Stimulated activated CD4-positive, alpha-beta T cell treated with anti-CD3 and anti-CD28 coated beads, Interleukin-1b, Interleukin-23, amount 100 ng/mL, for 48 hours (primary cell): ENCODE measurements around the gene FLT3.

Source experiments
- DNase-seq: peaks from one replicate; pipeline ENCODE4 v3.0.0-alpha.2; 2020

FLT3 gene

DNA sequence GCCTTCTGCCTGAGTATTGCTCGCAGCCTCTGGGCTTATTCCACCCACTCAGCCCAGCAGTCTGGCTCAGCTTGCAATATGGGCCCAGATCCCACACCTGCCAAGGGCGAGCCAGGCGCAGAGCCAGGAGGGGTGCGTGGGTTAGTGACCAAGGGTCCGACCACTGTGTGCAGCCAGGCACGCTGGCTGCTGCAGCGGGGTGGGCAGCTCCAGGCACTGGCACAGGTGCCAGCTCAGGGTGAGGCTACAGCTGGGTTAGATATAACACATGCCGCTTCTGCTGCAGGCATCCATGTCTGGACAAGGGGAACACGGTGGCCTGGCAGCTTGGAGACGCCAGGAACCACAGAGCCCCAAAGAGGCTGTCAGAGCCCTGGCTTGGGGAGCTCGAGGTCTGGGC is 99.3 kb downstream of the FLT3 start:
- no peak for DNase-seq

DNA sequence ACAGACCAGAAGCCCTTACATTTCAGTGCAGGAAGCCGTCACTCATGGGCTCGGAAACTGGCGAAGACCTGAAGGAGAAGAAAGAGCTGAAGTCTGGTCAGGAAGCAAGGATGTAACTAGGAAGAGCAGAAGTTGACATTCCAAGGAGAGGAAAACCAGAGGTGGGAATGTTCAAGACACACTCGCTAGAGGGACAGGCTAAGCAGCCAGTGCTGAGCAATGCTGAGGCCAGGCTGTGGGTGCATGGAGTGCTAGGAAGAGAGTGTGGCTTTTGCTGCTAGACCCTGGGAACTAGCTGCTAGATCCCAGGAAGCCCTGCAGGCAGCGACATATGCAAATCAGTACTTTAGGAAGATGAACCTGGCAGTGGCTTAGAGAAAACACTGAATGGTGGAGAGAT is 99.8 kb downstream of the FLT3 start:
- DNase-seq, result no peak

DNA sequence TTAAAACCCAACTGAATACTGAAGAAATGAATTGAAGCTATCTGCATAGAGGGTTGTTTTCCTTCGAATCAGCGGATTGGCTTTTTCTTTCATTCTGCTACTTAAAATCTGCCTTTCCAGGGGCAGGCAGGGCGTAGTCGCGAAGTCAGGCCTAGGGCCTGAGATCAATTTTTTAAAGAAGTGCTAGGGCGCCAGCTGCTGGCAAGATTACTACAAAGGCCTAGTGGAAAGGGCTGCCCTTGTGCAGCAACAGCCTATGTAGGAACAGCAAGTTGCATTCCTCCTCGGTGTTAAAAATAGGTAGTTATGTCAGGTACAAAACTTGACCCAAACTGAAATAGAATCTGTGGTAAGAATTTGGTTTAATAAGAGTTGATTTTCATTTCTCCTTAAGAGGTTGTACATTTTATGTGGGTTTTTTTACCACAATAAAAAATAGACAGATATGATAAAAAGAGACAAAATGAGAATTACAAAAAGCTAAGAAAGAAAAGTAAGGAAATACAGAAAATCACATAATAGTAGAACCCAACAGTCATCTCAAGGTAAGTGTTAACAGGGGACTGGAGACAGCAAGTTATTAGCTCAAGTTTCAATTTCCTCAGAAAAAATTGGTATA is 102.4 kb downstream of the FLT3 start:
- peak; percentile 18 for DNase-seq

DNA sequence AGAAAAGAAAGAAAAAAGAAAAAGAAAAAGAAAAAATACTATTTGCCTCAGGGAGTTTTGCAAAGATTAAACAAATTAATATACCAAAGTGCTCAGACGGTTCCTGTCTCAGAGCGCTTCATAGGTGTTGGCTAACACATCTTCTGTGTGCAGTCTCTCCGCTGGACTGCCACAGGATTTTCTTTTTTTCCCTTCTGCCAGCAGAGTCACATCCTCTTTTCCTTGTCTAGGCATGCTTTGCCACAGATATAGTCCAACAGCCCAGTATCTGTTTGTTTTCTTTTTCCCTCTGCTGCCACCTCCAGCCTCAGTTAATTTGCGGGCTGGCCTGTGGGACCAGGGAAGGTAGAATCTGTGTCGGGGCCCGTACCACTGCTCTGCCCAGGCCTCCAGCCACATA is 108.5 kb downstream of the FLT3 start:
- DNase-seq, result no peak

DNA sequence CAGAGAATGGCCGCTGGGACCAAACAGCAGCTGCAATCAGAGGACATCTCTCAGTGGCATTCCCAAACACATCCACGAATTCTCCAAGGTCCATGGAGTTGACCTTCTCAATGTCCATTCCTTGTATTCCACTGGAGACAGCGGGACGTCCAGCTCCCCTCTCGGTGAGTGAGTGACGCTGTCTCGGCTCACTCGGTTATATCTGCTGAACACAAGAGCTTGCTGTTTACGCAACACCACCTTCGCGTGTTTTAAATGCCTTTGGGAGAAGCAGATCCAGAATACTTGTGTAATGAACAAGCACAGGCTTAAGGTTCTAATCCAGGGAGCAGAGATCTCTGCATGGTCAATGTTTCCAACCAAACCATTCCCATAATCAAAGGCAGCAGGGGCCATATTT is 111.9 kb downstream of the FLT3 start, which contains the start of gene URAD:
TSS of gene URAD (minus strand) at position 174 of the 400 bp plus-strand sequence. CDS start at position 118, 56 bp downstream.
- no peak for DNase-seq

DNA sequence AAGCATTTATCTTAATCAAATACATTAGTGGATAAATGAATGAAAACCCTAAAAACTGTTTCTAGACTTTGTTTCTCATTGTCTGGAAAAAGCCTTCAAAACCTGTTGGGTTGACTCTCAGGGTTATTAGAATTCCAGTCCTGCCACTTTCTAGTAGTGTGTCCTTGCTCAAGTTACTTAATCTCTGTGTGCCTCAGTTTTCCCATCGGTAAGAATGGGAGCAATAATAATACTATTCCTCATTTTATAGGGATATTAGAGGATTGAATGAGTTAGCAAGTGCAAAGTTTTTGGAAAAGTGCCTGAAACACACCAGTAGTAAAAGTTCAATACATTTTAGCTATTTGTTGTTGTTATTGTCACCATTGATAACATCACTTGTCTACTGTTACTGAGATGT is 114.8 kb downstream of the FLT3 start:
- DNase-seq, result no peak

DNA sequence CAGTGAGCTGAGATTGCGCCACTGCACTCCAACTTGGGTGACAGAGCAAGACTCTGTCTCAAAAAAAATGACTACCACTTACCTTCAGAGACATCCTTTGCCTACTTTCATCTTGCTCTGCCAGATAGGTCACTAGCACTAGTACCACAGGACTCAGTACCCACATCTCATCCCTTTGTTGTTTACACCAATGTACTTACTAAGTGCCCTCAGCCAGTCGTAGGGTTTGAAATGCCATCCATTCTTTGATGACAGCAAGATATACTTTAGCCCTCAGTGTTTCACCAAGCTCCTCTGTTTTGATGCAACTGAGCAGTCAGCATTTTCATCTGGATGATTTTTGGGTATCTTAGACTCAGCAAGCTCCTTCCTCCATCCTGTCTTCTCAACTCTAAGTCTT is 118.0 kb downstream of the FLT3 start:
- no peak for DNase-seq

DNA sequence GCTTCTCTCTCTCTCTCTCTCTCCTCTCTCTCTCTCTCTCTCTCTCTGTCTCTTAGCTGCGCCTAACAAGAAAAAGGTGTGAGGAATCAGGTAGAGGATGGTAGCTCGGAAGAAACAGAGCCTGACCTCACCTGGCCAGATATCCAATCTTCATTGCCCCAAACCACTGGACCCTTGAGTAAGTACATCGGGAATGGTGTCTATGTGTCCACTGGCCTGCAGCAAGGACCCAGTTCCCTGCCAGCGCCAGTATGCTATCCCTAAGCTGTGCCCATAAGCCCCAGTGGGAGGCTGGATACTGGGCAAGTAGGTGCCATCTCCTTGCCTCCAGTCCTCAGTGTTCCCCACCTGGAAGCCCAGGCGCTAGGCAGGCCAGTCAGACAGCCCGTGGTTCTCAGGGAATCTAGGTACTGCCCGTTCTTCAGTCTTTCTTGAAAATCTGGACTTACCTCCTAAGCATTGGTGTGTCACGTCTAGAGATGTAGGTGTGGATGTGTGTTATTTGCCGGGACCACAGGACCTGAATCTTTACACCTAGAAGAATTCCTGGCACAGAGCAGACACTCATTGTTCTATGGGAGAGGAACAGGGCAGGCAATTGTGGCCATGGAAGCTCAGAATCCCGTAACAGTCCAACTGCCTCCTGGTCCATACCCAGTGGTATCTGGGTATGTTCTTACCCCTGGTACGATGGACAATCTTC is 119.2 kb downstream of the FLT3 start:
- no peak for DNase-seq

DNA sequence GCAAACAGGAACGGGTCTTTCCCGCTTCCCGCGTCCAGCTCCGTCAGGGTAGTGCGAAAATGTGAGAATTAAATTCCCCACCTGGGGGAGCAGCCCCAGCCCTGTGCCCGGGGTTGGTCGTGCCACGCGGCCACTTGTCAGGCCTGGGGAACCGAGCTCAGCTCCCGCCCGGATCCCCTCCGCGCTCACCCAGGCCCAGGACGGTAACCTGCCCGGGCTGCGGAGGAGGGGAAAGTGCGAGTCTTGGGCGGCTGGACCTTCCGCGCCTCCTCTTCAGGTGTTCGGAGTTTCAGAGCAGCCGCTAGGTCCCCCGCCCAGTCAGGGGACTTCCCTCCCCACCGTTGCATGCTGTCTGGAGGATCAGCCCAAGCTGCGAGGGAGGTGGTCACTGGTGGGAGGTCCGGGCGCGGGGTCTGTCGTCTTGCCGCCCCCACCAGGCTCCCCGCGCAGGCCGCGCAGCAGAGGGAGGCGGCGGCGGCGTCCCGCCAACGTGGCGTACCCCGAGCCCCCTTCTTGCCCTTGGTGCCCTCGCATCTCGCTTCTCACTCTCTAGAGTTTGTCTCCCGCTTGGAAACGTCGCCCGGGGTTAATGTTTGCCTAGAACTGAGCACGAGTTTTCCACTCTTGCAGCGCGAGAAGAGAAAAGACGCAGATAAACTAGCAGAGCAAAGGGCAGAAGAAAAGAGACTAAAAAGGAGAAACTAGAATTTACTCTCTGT is 119.9 kb downstream of the FLT3 start:
- DNase-seq, result no peak

DNA sequence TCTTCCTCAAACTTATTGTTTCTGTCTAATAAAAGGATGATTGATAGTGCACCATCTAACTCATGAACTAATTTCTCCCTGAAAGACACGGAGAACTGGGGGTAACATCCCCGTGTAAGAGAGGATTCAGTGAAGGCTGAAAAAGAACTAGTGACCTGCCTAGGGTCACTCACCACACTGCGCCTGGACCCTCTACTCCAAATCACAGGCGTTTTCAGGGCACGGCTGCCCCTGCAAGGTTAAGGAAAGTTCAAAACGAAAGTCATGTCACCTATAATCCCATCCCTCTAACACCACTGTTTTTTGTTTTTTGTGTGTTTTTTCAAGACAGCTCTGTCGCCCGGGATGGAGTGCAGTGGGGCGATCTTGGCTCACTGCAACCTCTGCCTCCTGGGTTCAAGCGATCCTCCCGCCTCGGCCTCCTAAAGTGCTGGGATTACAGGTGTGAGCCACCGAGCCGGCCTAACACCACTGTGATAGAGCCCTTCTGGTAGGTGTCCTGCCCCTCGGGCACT is 120.6 kb downstream of the FLT3 start:
- no peak for DNase-seq

DNA sequence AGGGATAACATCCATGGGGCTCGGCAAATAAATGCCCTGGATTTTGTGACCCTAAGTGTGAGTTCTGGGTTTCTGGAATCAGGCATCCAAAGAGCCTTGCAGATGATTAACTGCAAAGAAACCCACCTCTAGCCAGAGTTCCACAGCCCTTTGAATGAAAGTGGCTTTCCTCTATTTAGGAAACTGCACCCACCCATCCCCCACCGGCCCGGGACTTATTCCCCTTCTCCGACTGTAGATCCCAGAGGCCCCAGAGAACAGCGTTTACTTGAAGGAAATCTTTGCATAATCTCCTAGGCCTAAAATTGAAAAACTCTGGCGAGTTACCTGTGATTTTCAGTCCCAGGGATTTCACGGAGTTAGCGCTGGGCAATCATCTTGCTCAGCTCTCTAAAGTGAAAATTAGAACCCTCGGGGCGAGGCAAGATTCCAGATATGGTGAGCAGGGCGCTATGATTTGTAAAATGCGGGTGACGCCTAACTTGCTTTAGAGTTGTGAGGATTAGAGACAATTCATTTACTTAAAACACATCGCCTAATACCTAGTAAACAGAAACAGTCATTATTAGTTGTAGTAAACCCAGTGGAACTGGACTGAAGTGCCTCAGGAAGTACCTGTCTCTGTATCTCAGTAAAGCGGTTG is 121.3 kb downstream of the FLT3 start:
- no peak for DNase-seq

DNA sequence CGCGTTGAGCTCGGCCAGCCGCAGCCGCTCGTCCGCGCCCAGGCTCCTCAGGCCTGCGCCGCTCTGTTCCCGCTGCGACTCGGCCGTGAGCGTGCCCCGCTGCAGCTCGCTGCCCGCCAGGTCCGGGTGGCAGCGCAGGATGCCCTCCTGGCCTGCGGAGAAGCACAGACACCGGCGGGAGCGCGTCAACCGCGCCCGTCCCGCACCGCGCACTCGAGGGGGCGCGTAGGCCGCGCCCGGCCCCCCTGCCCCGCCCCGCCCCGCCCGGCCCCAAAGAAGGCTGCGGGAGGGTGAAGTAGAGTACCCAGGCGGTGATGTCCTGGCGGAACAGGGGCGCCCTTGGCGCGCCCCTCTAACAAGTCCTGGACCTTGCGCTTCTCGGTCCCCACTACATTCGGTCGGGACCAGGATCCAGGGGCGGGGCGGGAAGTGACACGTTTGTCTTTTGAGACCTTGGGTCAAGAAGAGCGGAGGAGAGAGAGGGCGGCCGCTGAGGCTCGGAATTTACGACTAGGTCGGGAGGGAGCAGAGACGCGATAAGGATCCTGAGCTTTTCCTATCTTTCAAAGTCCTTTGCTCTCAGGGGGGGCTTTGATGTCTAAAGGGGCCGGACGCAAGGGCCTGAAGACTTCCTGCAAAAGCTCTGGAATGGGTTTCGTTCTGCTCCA is 121.9 kb downstream of the FLT3 start:
- DNase-seq, result no peak

DNA sequence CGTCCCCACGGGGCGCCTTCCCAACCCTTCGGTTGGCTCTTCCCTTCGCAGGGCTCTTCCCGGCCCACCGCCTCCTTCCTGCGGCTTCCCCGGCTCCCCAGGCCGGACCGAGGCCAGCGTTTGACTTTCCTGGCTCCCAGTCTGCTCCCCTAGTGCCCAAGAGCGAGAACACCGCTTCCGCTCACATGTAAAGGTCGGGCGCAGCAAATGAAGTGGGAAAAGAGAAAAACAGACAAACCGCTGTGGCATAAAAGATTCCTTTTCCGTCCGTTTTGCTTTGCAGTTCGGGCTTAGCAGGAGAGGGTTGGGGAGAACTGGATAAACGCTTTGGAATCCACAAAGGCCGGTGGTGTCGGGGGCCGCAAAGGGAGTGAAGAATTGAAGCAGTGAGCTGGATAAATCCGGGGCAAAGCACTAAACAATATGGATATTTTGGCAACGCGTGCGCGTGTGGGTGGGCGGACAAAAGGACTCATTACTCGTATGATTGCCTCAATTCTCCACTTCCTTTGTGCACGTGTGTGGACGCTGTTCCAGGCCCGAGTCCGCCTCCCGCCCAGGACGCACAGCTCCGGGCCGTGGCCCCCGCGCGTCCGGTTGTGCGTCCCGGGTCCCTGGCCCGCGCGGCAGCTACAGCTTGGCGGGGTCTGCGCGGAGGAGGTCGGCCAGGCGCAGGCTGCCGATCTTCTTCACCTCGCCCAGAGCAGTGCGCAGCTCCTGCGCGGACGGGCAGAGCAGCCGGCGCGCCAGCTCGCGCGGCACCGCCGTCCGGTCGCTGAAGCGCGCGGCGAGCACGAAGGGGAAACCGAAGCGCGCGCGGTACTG is 122.7 kb downstream of the FLT3 start:
- no peak for DNase-seq

DNA sequence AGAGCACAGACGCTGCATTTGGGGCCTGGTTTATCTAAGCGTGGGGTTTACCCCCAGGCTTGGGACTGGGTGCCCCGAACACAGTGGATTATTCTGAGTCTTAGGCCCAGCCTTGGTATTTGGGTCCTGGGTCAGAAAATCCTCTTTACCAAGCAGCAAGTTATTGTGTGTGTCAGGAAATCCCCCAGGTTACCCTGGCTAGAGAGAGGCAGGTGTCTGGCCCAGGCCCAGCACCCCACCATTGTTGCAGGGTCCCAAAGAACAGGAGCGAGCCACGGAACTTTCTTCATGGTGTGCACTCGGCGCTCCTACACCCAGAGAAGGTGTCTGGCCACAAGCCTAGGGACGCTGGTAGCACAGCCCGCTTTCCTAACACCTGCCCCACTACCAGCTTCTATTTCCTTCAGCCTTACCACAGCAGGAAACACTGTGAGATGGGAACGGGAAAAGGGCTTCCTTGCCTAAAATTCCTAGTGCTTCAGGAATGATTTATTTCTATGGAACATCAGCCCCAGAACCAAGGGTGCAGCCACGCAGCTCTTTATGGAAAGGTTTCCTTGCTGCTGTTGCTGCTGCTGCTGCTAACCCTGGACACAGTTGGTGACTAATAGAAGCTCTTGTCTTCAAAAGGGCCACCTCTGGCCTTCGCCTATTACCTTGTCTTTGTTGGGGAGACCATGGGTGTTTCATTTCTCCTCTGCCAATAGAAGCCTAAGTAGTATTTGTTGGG is 123.8 kb downstream of the FLT3 start:
- DNase-seq, result no peak

DNA sequence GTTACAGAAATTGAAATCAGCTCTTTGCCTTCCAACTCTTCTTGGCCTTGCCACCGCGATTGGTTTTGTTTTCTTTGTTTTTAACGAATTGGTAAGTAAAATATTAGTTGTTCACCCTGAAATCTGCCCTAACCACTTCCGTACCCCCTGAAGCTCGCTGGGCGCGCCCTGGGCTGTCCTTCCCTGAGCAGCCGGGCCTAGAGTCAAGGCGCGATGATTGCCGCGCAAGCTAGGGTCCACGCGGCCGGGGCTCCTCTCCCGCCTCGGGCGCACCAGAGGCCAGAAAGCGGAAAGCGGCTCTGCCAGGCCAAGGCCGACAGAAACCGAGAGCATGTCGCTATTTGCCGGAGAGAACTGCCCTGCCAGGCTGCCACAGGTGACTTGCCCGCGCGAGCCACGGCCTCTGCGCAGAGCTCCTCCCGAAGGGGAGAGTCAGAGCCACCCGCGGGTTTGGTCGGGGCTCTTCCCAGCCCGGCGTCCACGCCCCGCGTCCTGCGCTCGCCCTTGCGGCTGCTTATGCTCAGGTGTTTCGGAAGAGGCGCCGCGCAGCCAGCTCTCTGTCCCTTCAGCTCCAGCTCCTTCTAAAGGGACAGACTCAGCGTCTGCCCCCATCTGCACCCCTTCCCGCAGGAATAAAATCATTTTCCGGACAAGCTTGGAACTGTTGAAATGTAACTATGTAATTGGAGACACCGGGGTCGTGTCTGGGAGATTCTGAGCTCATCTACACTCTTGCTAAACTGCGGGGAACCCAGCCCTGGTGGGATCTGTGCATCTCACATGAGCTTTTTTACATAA is 124.6 kb downstream of the FLT3 start:
- no peak for DNase-seq

DNA sequence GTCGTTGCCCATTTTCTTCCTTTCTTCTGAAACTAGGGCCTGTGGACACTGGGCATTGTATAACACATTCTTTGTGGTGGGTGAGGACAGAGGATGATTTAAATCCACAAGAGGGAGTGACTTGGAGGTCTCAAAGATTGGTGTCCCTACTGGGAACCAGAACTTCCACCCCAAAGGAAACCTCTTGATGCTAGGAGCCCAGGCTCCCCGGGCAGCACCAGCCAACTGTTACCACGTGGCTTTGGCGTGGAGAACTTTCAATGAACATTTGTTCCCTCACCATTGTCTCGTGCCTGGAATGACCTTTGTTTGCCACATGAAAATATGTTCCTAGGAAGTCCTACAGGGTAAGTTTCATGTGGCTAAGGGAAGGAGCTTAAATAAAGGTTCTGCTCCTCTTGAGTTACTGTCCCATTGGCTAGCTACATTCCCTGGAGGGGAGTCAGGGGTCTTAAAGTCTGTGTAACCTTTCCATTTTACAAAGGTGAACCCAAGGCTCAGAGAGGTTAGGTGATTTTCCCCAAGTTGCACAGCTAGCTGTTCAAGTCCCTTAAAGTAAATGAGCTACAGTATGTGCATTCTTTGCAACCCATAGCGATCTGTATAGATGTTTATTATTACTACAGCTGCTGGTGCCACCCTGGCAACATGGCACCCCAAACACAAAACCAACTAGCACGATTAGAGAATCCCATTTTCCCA is 126.3 kb downstream of the FLT3 start:
- no peak for DNase-seq

DNA sequence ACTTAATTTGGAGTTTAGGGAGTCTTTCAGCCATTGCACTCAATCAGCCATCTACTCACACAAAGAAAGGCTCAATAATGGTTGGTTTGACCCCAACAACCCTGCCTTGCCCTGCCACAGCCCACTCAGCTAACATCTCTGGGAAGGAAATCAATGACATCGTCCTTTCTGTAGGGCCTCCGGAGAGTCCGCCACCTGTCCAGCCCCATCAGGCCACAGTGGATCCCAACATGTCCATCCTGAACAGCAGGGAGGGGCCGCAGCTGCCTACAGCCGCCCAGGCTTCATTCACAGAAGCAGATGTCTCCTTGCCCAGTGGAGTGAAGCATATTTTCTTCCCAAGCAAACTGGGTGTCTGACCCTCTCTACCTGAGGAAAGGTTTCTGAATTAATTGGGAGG is 127.1 kb downstream of the FLT3 start:
- no peak for DNase-seq

DNA sequence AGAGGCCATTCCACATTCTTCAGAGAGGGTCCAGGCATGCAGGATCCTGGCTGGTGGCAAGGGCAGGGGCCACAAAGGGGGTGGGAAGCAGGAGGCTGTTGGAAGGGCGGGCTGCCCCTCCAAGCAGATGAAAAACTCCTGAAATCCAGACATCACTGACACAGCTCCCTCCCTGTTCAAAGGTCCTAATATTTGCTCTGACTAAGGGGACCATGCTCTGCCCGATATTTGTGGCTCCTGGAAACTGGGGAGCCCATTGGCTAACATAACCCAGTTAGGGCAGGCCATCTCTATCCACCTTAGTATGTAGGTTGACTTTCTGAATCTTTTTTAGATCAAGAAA is 127.9 kb downstream of the FLT3 start:
- no peak for DNase-seq

DNA sequence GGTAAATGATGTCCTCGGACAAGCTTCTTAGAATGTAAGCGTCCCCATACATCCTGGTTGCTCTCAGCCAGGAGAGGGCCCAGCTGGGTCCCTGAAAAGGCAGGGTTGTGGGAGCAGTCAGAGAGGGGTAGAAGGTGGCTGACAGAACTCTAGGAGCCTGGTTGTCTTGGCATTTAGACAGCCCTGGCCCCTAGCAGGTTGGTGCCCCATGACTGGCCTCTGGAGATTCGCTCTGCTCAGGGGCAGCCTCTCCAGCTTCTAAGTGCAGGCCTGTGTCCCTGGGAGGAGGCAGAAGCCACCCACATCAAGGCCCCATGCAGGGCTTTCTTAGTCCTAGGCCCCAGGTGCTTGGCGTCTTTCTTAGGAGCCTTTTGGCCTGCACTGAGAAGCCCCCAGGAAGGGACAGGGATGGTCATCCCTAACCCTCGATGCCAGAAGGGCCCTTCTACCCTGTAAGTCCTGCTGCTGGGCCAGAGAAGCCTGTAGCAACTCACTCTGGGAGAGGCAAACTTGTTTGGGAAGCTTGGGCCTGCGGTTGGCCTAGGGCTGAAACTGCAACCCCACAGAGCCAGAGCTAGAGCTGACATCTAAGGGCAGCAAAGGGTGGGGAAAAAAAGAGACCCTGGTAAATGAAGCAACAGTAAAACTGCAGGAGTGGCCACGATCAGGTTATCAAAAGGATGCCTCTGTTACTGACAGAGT is 128.4 kb downstream of the FLT3 start:
- no peak for DNase-seq
